GM23338 (cell line): ENCODE results near the gene ACTG2.

Experiments
- EZH2 ChIP-seq: fragments of 200-600 bp; sonication (generic); IDR thresholded peaks from one replicate; pipeline ENCODE4 v1.8.0; 2017; ENCODE audit warnings: antibody characterized with exemption, mild to moderate bottlenecking, low read depth; ENCODE audit not compliant: unreplicated experiment
- EZH2phosphoT487 ChIP-seq: fragments of 200-600 bp; sonication (generic); IDR thresholded peaks from one replicate; pipeline ENCODE4 v1.8.1; 2018; ENCODE audit warnings: antibody characterized with exemption; ENCODE audit not compliant: unreplicated experiment
- POLR2AphosphoS5 ChIP-seq: IDR thresholded peaks from 2 replicates; pipeline ENCODE4 v1.6.1; 2016; ENCODE audit warnings: antibody characterized with exemption, low read depth
- ZNF114 ChIP-seq: fragments of 250-450 bp; sonication (Bioruptor Pico); IDR thresholded peaks from 2 replicates; pipeline ENCODE4 v1.5.0; 2020; ENCODE audit warnings: mild to moderate bottlenecking, moderate library complexity
- TF ChIP-seq, protein P1 (sequence below), 2 experiments: fragments of 200-600 bp in 1 of 2; sonication (generic) in 1 of 2; conservative IDR thresholded peaks; 2 replicates each; pipeline versions ENCODE4 v1.5.1 to v1.6.1; 2016 to 2017; ENCODE audit warnings: antibody characterized with exemption in 2 of 2, low read depth in 2 of 2, mild to moderate bottlenecking in 2 of 2, moderate library complexity in 1 of 2
- TF ChIP-seq, protein P2 (sequence below): IDR thresholded peaks from one replicate; pipeline ENCODE4 v1.6.1; 2018; ENCODE audit warnings: antibody characterized with exemption; ENCODE audit not compliant: unreplicated experiment

DNA sequence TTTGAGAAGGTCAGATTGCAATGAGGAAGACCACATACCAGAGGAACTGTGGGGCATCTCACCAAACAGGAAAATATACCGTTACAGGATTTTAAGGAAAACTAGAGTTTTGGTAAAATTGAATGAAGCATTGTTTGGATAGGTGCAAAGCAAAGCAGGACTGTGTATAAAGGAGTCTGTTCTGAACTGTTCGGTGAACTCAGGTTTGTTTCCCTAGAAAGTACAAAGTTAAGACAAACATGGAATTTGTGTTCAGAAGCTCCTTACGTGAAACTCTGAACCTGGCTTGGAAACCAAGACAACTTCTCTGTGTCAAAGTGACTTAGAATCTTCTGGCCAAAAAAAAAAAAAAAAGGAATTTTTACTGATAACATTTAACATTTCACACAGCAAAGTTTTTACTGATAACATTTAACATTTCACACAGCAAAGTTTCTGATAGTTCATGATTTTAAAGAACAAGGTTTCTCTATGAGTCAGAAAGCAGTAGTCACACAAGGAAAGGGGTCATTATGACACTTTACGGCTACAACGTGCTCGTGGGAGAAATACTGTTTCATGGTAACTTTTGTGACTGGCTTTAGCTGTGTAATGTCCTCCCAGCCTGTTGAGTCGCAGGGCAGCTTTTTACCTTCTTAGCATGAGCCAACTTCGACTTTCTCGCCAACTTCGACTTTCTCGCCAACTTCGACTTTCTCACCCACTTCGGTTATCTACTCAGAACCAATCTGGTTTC, 70.7 kb downstream of the ACTG2 start:
- TF ChIP-seq POLR2AphosphoS5 (no peak), EZH2 (no peak), EZH2phosphoT487 (no peak), ZNF114 (CRISPR knock-in tag) (no peak)
- TF ChIP-seq, protein P1, sequence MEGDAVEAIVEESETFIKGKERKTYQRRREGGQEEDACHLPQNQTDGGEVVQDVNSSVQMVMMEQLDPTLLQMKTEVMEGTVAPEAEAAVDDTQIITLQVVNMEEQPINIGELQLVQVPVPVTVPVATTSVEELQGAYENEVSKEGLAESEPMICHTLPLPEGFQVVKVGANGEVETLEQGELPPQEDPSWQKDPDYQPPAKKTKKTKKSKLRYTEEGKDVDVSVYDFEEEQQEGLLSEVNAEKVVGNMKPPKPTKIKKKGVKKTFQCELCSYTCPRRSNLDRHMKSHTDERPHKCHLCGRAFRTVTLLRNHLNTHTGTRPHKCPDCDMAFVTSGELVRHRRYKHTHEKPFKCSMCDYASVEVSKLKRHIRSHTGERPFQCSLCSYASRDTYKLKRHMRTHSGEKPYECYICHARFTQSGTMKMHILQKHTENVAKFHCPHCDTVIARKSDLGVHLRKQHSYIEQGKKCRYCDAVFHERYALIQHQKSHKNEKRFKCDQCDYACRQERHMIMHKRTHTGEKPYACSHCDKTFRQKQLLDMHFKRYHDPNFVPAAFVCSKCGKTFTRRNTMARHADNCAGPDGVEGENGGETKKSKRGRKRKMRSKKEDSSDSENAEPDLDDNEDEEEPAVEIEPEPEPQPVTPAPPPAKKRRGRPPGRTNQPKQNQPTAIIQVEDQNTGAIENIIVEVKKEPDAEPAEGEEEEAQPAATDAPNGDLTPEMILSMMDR (conservative IDR thresholded peaks at IDR 0.05; ENCODE audit: low read depth in 2 of 2) = no peak
- TF ChIP-seq, protein P2, sequence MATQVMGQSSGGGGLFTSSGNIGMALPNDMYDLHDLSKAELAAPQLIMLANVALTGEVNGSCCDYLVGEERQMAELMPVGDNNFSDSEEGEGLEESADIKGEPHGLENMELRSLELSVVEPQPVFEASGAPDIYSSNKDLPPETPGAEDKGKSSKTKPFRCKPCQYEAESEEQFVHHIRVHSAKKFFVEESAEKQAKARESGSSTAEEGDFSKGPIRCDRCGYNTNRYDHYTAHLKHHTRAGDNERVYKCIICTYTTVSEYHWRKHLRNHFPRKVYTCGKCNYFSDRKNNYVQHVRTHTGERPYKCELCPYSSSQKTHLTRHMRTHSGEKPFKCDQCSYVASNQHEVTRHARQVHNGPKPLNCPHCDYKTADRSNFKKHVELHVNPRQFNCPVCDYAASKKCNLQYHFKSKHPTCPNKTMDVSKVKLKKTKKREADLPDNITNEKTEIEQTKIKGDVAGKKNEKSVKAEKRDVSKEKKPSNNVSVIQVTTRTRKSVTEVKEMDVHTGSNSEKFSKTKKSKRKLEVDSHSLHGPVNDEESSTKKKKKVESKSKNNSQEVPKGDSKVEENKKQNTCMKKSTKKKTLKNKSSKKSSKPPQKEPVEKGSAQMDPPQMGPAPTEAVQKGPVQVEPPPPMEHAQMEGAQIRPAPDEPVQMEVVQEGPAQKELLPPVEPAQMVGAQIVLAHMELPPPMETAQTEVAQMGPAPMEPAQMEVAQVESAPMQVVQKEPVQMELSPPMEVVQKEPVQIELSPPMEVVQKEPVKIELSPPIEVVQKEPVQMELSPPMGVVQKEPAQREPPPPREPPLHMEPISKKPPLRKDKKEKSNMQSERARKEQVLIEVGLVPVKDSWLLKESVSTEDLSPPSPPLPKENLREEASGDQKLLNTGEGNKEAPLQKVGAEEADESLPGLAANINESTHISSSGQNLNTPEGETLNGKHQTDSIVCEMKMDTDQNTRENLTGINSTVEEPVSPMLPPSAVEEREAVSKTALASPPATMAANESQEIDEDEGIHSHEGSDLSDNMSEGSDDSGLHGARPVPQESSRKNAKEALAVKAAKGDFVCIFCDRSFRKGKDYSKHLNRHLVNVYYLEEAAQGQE = no peak
